Urinary bladder (tissue), 4 donors: ENCODE measurements around the gene CACNA1C. TPM values are rescaled to one million over a fixed set of nuclear protein-coding genes. Genes with fewer than 3 reads are reported as not detected.

Source experiments
- DNase-seq: peaks from one replicate; pipeline ENCODE4 v3.0.0-alpha.2; 2015; ENCODE audit errors: extremely low spot score
- H3K27ac ChIP-seq: one replicate; pipeline ENCODE4 v1.5.1; 2013; ENCODE audit warnings: low read depth, mild to moderate bottlenecking, moderate library complexity
- H3K36me3 ChIP-seq: one replicate; pipeline ENCODE4 v1.6.1; 2013; ENCODE audit warnings: mild to moderate bottlenecking, moderate library complexity; ENCODE audit not compliant: insufficient read depth
- H3K4me1 ChIP-seq: one replicate; pipeline ENCODE4 v1.6.1; 2013; ENCODE audit warnings: mild to moderate bottlenecking, moderate library complexity; ENCODE audit not compliant: insufficient read depth
- H3K4me3 ChIP-seq: one replicate; pipeline ENCODE4 v1.5.1; 2013; ENCODE audit warnings: low read depth, low read length
- WGBS: extraction: QIAGEN DNeasy Blood & Tissue Kit; methylation state at CpG from one replicate; pipeline ENCODE4 v1.1.7; 2013; 5-methylcytosine and 5-hydroxymethylcytosine counted together
- polyA plus RNA-seq: library from polyadenylated mRNA; stranded (reverse); fragments of 200-250 nt; gene quantifications from one replicate; pipeline ENCODE4 v1.2.3, GENCODE V29; 2013
- total RNA-seq: library from RNA; depleted of rRNA; stranded (reverse); fragments of >200 nt; gene quantifications from one replicate; pipeline ENCODE4 v1.2.3, GENCODE V29; 2014
- donor health status: healthy with polysubstance abuse.
- donor health status: healthy.

The CACNA1C gene
- total and polyA plus RNA-seq, 2 donors: 25.7 to 34.5 TPM

GRCh38 chr12:2651068-2651965 is 598.5 kb downstream of the CACNA1C start:
- DNase-seq: no peak
- Histone ChIP-seq H3K4me1 (no peaks in the 10 kb centered on the region), H3K4me3 (no peak overlapping the region), H3K36me3 (no peaks in the 10 kb centered on the region), H3K27ac (no peak overlapping the region)
- WGBS: 82% methylated on average over 32 of the region's 32 CpGs

GRCh38 chr12:2652011-2652400 is 599.2 kb downstream of the CACNA1C start:
- H3K36me3 ChIP-seq: no peaks in the 10 kb centered on the region
- no peak overlapping the region for H3K27ac ChIP-seq
- 95% methylated on average over 14 of the region's 14 CpGs for WGBS
- no peak for DNase-seq
- H3K4me1 ChIP-seq: no peaks in the 10 kb centered on the region
- H3K4me3 ChIP-seq: no peak overlapping the region

GRCh38 chr12:2652401-2653081 is 599.8 kb downstream of the CACNA1C start:
- DNase-seq: no peak
- Histone ChIP-seq H3K4me3 (no peak overlapping the region), H3K4me1 (no peaks in the 10 kb centered on the region), H3K36me3 (no peaks in the 10 kb centered on the region), H3K27ac (no peak overlapping the region)
- 82% methylated on average over 33 of the region's 33 CpGs for WGBS

- no peak for DNase-seq
- 92% methylated on average over 22 of the region's 22 CpGs for WGBS
- Histone ChIP-seq H3K27ac (no peak overlapping the region), H3K4me1 (no peaks in the 10 kb centered on the region), H3K36me3 (no peaks in the 10 kb centered on the region), H3K4me3 (no peak overlapping the region)
Observed at GRCh38 chr12:2653461-2653965, 600.7 kb downstream of the CACNA1C start.

GRCh38 chr12:2654311-2654710 is 601.5 kb downstream of the CACNA1C start:
- DNase-seq: no peak

GRCh38 chr12:2654741-2655140 is 602.0 kb downstream of the CACNA1C start:
- 67% methylated on average over 4 of the region's 4 CpGs for WGBS
- Histone ChIP-seq H3K36me3 (no peaks in the 10 kb centered on the region), H3K4me3 (no peak overlapping the region), H3K27ac (no peak overlapping the region), H3K4me1 (no peaks in the 10 kb centered on the region)
- no peak for DNase-seq

More at GRCh38 chr12:2654311-2654710, 601.5 kb downstream of the CACNA1C start:
- Histone ChIP-seq H3K27ac (no peak overlapping the region), H3K4me1 (no peaks in the 10 kb centered on the region), H3K4me3 (no peak overlapping the region), H3K36me3 (no peaks in the 10 kb centered on the region)
- WGBS: 85% methylated on average over 8 of the region's 8 CpGs

GRCh38 chr12:2662524-2662923 is 609.7 kb downstream of the CACNA1C start:
- WGBS: 94% methylated on average over 2 of the region's 2 CpGs
- Histone ChIP-seq H3K4me1 (no peaks in the 10 kb centered on the region), H3K27ac (no peak overlapping the region), H3K36me3 (no peaks in the 10 kb centered on the region), H3K4me3 (no peak overlapping the region)
- no peak for DNase-seq

GRCh38 chr12:2664721-2665577 is 612.2 kb downstream of the CACNA1C start:
- Histone ChIP-seq H3K36me3 (no peaks in the 10 kb centered on the region), H3K27ac (no peak overlapping the region), H3K4me3 (no peak overlapping the region), H3K4me1 (no peaks in the 10 kb centered on the region)
- 90% methylated on average over 7 of the region's 7 CpGs for WGBS
- no peak for DNase-seq

GRCh38 chr12:2666411-2666810 is 613.6 kb downstream of the CACNA1C start:
- no peak for DNase-seq
- H3K4me1 ChIP-seq: no peaks in the 10 kb centered on the region
- 85% methylated on average over 11 of the region's 11 CpGs for WGBS
- no peaks in the 10 kb centered on the region for H3K36me3 ChIP-seq
- H3K27ac ChIP-seq: no peak overlapping the region
- no peak overlapping the region for H3K4me3 ChIP-seq

- H3K4me1 ChIP-seq: no peaks in the 10 kb centered on the region
- no peaks in the 10 kb centered on the region for H3K36me3 ChIP-seq
- DNase-seq: no peak
- H3K4me3 ChIP-seq: no peak overlapping the region
- 92% methylated on average over 3 of the region's 3 CpGs for WGBS
- no peak overlapping the region for H3K27ac ChIP-seq
Observed at GRCh38 chr12:2666846-2667245, 614.1 kb downstream of the CACNA1C start.

GRCh38 chr12:2667716-2668440 is 615.1 kb downstream of the CACNA1C start:
- 89% methylated on average over 17 of the region's 17 CpGs for WGBS

GRCh38 chr12:2668816-2669215 is 616.0 kb downstream of the CACNA1C start:
- no peaks in the 10 kb centered on the region for H3K4me1 ChIP-seq
- H3K4me3 ChIP-seq: no peak overlapping the region
- WGBS: 92% methylated on average over 17 of the region's 17 CpGs
- DNase-seq: no peak
- no peaks in the 10 kb centered on the region for H3K36me3 ChIP-seq
- H3K27ac ChIP-seq: no peak overlapping the region

More at GRCh38 chr12:2667716-2668440, 615.1 kb downstream of the CACNA1C start:
- no peak for DNase-seq
- Histone ChIP-seq H3K36me3 (no peaks in the 10 kb centered on the region), H3K4me3 (no peak overlapping the region), H3K4me1 (no peaks in the 10 kb centered on the region), H3K27ac (no peak overlapping the region)

GRCh38 chr12:2669560-2669959 is 616.8 kb downstream of the CACNA1C start:
- Histone ChIP-seq H3K36me3 (no peaks in the 10 kb centered on the region), H3K4me1 (no peaks in the 10 kb centered on the region), H3K27ac (no peak overlapping the region), H3K4me3 (no peak overlapping the region)
- 92% methylated on average over 8 of the region's 8 CpGs for WGBS
- no peak for DNase-seq
